IPS-NIHi7 (cell line): ENCODE results near the gene NCKAP5.

ENCODE experiments used
- DNase-seq: peaks from one replicate; pipeline ENCODE4 v3.0.0; 2012; ENCODE audit warnings: mixed read lengths; ENCODE audit errors: extremely low spot score

NCKAP5 gene

GRCh38 chr2:133146893-133147292, 421.4 kb downstream of the NCKAP5 start:
- DNase-seq: no peak

- no peak for DNase-seq
Observed at GRCh38 chr2:133143645-133144044, 424.6 kb downstream of the NCKAP5 start.

DNA sequence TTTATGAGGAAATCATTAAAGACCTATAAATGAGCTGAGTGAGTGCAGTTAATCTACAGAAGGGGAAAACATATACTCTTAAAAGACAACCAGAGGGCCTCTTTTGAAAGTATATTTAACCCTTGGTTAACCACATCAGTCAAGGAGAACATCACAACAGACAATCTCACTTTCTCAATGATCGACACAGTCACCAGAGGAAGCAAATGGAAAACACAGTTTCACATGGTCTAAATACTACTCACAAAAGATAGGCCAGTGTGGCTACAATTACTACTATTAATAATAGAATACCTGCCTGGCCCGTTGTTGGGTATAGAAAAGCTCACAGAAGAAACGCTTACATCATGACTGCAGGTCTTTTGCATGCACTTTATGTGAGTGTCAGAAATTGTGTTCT, 426.2 kb downstream of the NCKAP5 start:
- no peak for DNase-seq

- DNase-seq: no peak
Observed at GRCh38 chr2:133140620-133141019, 427.6 kb downstream of the NCKAP5 start.

DNA sequence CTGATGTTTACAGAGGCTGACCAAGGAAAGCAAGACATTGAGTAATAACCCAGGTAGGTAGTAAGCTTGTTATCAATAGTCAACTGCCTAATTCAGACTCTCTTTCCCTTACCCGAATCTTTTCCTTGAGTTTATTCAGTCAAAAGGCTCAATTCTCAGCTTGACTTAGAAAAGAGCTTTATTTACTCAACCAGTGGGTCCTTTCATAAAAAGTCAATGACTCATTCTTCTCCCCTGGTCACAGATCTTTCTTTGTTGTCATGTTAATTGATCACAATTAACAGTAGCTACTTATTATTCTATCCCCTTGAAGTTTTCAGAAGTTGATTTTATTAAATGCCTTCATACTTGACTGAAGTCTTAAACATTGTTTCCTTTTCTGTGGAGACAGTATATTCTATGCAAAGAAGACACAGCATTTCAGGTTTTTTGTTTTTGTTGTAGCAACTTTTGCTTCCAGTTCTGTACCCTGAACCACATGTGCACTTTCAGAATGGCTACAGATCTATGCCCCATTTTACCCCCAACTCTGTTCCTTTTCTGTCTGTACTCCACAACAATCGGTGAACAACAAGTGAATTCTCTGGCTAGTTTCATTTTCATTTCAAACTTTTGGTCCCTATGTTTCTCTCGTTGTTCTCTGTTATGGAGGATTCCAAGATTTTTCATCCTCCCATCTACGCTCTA, 428.3 kb downstream of the NCKAP5 start:
- peak; percentile 27 for DNase-seq

- peak; percentile 17 for DNase-seq
Observed at GRCh38 chr2:133138693-133139092, 429.6 kb downstream of the NCKAP5 start.

DNA sequence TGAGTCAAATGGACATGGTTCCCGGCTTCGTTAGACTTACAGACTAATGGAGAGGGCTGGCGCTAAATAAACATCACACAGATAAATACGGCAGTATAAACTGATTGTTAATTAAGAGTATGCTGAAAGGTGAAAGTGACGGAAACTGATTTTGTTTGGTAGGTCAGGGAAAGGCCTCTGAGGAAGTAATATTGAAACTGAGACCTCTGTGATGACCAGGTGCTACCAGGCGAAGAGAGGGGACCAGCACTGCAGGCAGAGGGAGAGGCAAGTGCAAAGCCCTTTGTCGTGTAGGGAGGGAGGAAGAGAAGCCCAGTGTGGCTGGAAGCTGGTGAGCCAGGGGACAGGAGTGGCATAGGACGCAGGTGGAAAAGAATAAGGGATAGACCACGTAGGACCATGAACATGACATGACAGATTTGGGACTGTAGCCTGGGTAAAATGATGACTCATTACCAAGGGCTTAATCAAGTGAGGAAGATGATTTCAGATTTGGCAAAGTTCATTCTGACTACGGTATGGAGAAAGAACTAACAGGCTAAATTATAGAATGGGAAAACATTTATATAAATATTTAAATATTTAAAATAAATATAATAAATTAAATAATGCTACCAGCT, 433.1 kb downstream of the NCKAP5 start:
- DNase-seq: no peak

DNA sequence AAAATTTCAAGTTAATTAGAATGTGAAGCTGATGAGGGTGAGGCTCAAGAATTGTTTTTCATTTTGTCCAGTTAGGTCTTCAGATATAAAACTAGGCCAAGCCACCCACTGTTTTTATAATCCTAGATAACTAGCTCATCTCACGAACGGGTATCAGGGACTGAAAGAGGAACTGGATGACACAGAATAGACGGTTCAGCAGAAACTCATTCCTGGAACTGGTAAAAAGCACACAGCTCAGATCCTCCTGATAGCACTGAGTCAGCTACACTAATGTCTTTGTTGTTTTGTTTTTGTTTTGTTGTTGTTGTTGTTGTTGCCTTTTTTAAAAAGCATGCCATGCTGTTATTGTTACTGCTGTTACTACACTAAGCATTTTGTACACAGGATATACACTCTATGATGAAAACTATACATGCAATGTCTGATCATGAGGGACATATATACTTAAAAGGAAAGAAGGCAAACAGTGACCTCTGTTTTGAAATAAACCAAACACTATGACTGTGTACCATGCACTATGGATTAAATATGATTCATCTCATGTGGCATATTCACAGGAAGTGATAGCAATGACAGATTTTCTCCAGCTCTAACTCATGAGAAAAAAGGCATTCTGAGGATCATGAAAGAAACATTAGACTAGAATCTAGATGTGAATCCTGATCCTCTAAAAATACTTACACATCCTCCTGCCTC, 437.6 kb downstream of the NCKAP5 start:
- DNase-seq: no peak

DNA sequence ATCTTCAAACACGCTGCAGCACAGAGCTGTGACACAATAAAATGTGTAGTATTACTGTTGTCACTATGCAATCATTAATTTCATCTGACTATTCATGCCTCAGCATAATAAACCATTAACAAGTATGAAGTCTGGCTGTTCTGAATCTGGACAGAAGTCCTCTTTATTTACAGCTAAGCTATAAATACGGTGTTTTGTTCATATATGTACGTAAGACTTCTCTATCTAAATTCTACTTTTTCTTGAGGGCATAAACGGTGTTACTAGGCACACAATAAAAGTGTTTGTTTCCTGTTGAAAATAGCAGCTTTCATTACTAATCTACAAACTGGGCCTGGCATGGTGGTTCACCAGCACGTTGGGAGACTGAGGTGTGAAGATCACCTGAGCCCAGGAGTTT, 443.8 kb downstream of the NCKAP5 start:
- no peak for DNase-seq

DNA sequence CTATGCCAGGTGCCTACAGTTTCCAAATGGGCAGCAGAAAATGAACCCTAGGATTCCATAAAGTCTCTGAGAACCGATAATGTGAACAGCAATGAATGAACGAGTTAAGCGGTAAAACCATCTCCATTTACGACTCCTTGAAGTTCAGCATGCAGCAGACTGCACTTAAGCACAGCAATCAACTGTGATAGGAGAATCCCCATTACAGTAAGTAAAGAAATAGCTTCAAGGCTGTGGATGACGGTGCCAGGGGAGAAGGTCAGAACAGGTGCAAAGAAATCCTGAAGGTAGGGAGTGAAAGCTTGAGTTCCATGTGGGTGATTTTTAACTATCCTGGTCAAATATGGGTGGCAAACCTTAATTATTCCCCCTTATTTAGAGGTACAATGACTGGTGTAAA, 444.4 kb downstream of the NCKAP5 start:
- no peak for DNase-seq

DNA sequence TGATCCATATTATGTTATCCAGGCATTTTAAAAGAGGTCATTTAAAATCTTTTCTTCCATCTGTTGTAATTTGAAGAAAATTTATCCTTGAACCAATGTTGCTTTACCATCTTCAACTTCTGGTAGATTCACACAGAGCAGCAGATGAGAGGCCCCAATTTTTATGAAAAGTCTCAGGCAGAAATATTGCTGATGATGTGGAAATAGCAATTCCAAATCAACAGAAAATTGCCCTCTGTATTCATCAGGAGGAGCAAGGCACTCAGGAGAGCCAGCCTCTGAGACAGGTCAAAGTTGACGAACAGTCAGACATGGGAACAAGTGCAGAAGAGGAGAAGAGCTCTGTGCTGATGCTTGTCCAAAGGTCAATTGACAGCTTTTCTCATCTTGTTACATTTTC, 444.9 kb downstream of the NCKAP5 start:
- DNase-seq: no peak

GRCh38 chr2:133122529-133122928, 445.7 kb downstream of the NCKAP5 start:
- no peak for DNase-seq

- DNase-seq: no peak
Observed at GRCh38 chr2:133120310-133120709, 448.0 kb downstream of the NCKAP5 start.

- no peak for DNase-seq
Observed at GRCh38 chr2:133110201-133110600, 458.1 kb downstream of the NCKAP5 start.

GRCh38 chr2:133109772-133110171, 458.5 kb downstream of the NCKAP5 start:
- no peak for DNase-seq

DNA sequence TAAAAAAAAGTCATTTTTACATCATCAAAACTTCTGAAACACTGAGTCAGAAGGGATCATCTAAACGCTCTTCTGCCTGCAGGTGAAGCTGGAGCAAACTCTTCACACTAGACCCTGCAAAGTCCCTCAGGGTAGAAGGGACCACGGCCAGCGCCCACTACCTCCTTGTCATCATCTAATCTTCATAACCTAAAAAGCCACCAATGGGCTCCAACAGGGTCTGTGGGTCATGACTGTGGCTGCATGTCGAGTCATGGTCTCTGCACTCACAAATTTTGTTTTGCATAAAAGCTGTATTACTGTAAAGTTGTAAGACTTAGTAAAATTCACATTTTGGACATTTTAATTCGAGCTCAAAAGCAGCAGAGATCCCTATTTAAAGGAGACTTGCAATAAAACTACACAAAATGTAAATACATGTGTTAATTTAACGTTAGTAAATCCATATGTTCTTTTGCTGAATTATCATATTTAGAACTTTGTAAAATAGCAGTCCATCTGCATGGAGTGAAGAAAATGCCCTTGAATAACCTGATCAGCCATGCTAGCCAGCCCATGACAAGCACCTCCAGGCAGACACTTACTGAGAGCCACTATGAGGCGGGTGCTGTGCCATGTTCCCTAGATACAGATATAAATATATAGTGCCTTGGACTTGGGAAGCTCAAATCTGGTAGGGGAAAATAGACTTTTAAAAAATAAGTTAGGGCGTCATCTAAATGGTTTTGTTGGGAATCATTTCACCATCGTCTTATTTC, 461.0 kb downstream of the NCKAP5 start:
- no peak for DNase-seq

GRCh38 chr2:133104871-133105270, 463.4 kb downstream of the NCKAP5 start:
- DNase-seq: no peak

GRCh38 chr2:133098787-133099186, 469.5 kb downstream of the NCKAP5 start:
- DNase-seq: no peak

DNA sequence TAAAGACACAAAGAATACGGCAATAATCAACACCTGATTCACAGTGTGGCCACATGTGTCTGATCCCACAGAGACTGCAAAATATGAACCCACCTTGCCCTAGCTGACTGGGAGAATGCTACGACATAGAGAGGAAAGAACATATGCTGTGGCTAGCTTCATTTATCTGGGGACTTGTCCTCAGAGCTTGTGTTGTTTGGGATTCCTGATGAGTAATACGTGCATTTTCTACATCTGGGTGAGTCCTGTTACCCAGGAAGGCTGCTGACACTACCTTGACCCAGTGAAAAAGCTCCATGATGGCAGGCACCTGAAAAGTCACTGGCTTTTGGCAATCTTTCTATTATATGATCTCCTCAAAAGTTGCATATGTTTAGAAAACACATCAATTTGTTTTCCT, 470.6 kb downstream of the NCKAP5 start:
- no peak for DNase-seq

- DNase-seq: no peak
Observed at GRCh38 chr2:133092571-133092970, 475.7 kb downstream of the NCKAP5 start.

- DNase-seq: no peak
Observed at GRCh38 chr2:133090358-133090757, 477.9 kb downstream of the NCKAP5 start.

DNA sequence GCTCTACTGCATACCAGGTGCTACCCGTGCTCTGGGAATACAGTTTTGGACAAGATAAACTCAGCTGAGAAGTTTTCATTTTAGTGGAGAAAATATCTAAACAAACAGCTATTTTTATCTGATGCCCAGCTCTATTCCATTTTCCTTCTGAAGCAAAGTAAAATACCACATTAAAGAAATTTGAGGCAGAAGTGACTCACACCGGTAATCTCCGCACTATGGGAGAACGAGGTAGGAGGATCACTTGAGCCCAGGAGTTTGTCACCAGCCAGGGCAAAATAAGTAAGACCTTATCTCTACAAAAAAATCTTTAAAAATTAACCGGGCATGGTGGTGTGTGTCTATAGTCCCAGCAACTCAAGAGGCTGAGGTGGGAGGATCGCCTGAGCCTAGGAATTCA, 482.1 kb downstream of the NCKAP5 start:
- DNase-seq: no peak
